WTC11 (cell line): ENCODE results near the gene SELPLG. TPM values are rescaled to one million over a fixed set of nuclear protein-coding genes. Genes with fewer than 3 reads are reported as not detected.

Experiments
- ATAC-seq: fragments of 200-7000 bp; cut with Tn5 transposase; 2 replicates; pipeline ENCODE4 v1.10.0; 2021; ENCODE audit warnings: mild to moderate bottlenecking, moderate library complexity
- CTCF ChIA-PET: fragments of 300-600 bp; sonication (Branson Sonifier 250); formaldehyde crosslinking; loops from one replicate; lab custom pipeline; 2021; ENCODE audit warnings: antibody characterized with exemption; lab: Charles Lee
- POLR2A ChIA-PET: fragments of 350-600 bp; sonication (Branson Sonifier 250); formaldehyde crosslinking; loops from one replicate; lab custom pipeline; 2021; ENCODE audit warnings: antibody characterized with exemption; lab: Charles Lee
- DNase-seq: peaks from one replicate; pipeline ENCODE4 v3.0.0; 2021; ENCODE audit warnings: low spot score
- H3K27ac Mint-ChIP-seq: 2 replicates; pipeline ENCODE4 v1.8.0; 2021; ENCODE audit warnings: mixed read lengths
- H3K27me3 Mint-ChIP-seq: 2 replicates; pipeline ENCODE4 v1.8.0; 2021; ENCODE audit warnings: low read depth, mild to moderate bottlenecking, moderate library complexity, mixed read lengths
- H3K36me3 Mint-ChIP-seq: 2 replicates; pipeline ENCODE4 v1.8.0; 2021; ENCODE audit warnings: mixed read lengths
- H3K4me1 Mint-ChIP-seq: 2 replicates; pipeline ENCODE4 v1.8.0; 2022; ENCODE audit warnings: mixed read lengths
- H3K4me3 Mint-ChIP-seq: 2 replicates; pipeline ENCODE4 v1.8.0; 2021; ENCODE audit warnings: mild to moderate bottlenecking, moderate library complexity, mixed read lengths
- H3K9me3 Mint-ChIP-seq: 2 replicates; pipeline ENCODE4 v1.8.0; 2021; ENCODE audit warnings: mixed read lengths
- EMX1 ChIP-seq: fragments of 250-450 bp; sonication (Bioruptor Pico); IDR thresholded peaks from 2 replicates; pipeline ENCODE4 v1.8.0; 2021; ENCODE audit warnings: mild to moderate bottlenecking
- ETV6 ChIP-seq: sonication (generic); formaldehyde crosslinking; IDR thresholded peaks from 2 replicates; pipeline ENCODE4 v1.8.1; 2022; ENCODE audit warnings: mild to moderate bottlenecking, missing genetic modification reagents
- IRF1 ChIP-seq: sonication (generic); formaldehyde crosslinking; IDR thresholded peaks from 2 replicates; pipeline ENCODE4 v1.8.0; 2023; ENCODE audit warnings: missing genetic modification reagents
- JAZF1 ChIP-seq: fragments of 250-450 bp; sonication (Bioruptor Pico); IDR thresholded peaks from 2 replicates; pipeline ENCODE4 v1.9.0; 2021; ENCODE audit warnings: moderate library complexity, mild to moderate bottlenecking, inconsistent platforms
- NFATC4 ChIP-seq: fragments of 250-450 bp; sonication (Bioruptor Pico); IDR thresholded peaks from 2 replicates; pipeline ENCODE4 v1.9.0; 2021; ENCODE audit warnings: mild to moderate bottlenecking
- STAT6 ChIP-seq: sonication (generic); formaldehyde crosslinking; conservative IDR thresholded peaks from 2 replicates; pipeline ENCODE4 v1.8.1; 2023; ENCODE audit warnings: mild to moderate bottlenecking, low read depth, missing genetic modification reagents, moderate library complexity
- TCF7 ChIP-seq: sonication (generic); formaldehyde crosslinking; IDR thresholded peaks from 2 replicates; pipeline ENCODE4 v1.8.0; 2022; ENCODE audit warnings: mild to moderate bottlenecking, low read depth, missing genetic modification reagents, moderate library complexity
- TEAD1 ChIP-seq: sonication (generic); formaldehyde crosslinking; IDR thresholded peaks from 2 replicates; pipeline ENCODE4 v1.8.0; 2022; ENCODE audit warnings: mild to moderate bottlenecking, missing genetic modification reagents
- TP53 ChIP-seq: sonication (generic); formaldehyde crosslinking; IDR thresholded peaks from 2 replicates; pipeline ENCODE4 v1.8.1; 2023; ENCODE audit warnings: mild to moderate bottlenecking, missing genetic modification reagents
- USF2 ChIP-seq: sonication (generic); formaldehyde crosslinking; IDR thresholded peaks from 2 replicates; pipeline ENCODE4 v1.8.1; 2023; ENCODE audit warnings: mild to moderate bottlenecking, missing genetic modification reagents, moderate library complexity
- ZNF232 ChIP-seq: sonication (generic); formaldehyde crosslinking; IDR thresholded peaks from 2 replicates; pipeline ENCODE4 v1.8.0; 2022; ENCODE audit warnings: mild to moderate bottlenecking, missing genetic modification reagents
- ZNF263 ChIP-seq: sonication (generic); formaldehyde crosslinking; IDR thresholded peaks from 2 replicates; pipeline ENCODE4 v1.8.1; 2022; ENCODE audit warnings: low read depth, mild to moderate bottlenecking, moderate library complexity, missing genetic modification reagents
- ZNF281 ChIP-seq: sonication (generic); formaldehyde crosslinking; IDR thresholded peaks from 2 replicates; pipeline ENCODE4 v1.8.0; 2023; ENCODE audit warnings: mild to moderate bottlenecking, missing genetic modification reagents
- ZNF416 ChIP-seq: fragments of 250-450 bp; sonication (Bioruptor Pico); IDR thresholded peaks from 2 replicates; pipeline ENCODE4 v1.9.0; 2021; ENCODE audit warnings: mild to moderate bottlenecking, inconsistent platforms
- ZNF423 ChIP-seq: fragments of 250-450 bp; sonication (Bioruptor Pico); IDR thresholded peaks from 2 replicates; pipeline ENCODE4 v2.1.2; 2022; ENCODE audit warnings: mild to moderate bottlenecking, moderate library complexity
- total RNA-seq: library from RNA; stranded (reverse); gene quantifications from 3 replicates; pipeline ENCODE4 v1.2.3, GENCODE V29; 2021
- TF ChIP-seq, protein P1 (sequence below): sonication (generic); formaldehyde crosslinking; IDR thresholded peaks from 2 replicates; pipeline ENCODE4 v1.8.0; 2022; ENCODE audit warnings: mild to moderate bottlenecking, missing genetic modification reagents
- TF ChIP-seq, protein P2 (sequence below): sonication (generic); formaldehyde crosslinking; IDR thresholded peaks from 2 replicates; pipeline ENCODE4 v1.8.1; 2022; ENCODE audit warnings: mild to moderate bottlenecking, moderate library complexity, missing genetic modification reagents

The SELPLG gene
- total RNA-seq, 1 experiment from 2014 or later, result 0.46 TPM

DNA sequence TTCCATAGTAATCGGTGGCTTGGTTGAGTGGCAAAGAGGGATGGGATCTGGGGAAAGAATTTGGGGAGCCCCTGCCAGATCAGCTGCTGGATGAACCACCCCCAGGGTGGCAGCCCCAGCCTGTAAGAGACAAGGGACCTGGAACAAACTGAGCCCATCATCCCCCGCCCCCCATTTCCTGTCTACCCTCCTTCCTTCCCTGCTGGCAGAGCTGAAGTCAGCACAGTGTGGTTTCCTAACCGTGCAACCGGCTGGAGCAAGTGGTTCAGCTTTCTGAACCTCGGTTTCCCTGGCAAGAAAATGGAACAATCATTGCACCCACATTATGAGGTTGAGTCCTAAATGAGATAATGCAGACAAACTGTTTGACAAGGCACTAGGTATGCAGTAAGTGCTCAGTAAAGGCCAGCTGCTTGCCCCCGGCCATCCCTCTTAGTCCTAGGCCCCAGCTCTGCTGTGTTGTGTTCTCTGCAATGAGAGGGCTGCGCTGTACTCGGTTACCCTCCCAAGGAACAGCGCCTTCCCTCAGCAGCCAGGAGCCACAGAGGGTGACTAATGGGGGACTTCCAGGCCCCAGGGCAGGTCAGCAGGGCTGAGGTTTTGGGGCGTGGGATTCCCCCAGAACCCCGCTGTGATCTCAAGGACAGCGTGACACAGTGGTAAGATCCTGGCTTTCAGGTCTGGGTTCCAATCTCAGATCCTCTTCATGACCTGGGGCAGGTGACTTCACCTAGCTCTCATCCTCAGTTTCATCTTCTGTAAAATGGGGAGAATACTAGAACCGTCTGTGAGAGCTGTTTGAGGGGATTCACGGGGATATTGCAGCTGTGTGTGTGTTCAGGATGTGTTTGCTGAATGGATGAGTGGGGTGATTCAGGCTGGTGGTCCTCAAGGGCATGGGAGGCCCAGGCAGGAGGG is 16.5 kb downstream of the SELPLG start (continued):
- TF ChIP-seq, protein P1, sequence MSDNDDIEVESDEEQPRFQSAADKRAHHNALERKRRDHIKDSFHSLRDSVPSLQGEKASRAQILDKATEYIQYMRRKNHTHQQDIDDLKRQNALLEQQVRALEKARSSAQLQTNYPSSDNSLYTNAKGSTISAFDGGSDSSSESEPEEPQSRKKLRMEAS (CRISPR knock-in tag), result no peak
- TF ChIP-seq TCF7 (CRISPR knock-in tag), result no peak

GRCh38 chr12:108616359-108616758 is 17.3 kb downstream of the SELPLG start:
- TF ChIP-seq ZNF416 (CRISPR knock-in tag) (no peak), EMX1 (no peak), ZNF232 (CRISPR knock-in tag) (no peak), ZNF281 (CRISPR knock-in tag) (no peak), NFATC4 (CRISPR knock-in tag) (no peak), JAZF1 (CRISPR knock-in tag) (no peak), USF2 (no peak), ETV6 (CRISPR knock-in tag) (no peak), ZNF263 (CRISPR knock-in tag) (no peak), ZNF423 (no peak), TEAD1 (CRISPR knock-in tag) (no peak)
- TF ChIP-seq, protein P2, sequence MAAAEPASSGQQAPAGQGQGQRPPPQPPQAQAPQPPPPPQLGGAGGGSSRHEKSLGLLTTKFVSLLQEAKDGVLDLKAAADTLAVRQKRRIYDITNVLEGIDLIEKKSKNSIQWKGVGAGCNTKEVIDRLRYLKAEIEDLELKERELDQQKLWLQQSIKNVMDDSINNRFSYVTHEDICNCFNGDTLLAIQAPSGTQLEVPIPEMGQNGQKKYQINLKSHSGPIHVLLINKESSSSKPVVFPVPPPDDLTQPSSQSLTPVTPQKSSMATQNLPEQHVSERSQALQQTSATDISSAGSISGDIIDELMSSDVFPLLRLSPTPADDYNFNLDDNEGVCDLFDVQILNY (CRISPR knock-in tag), result no peak
- TF ChIP-seq, all 79 proteins: peak for 0
- ATAC-seq, result no peak
- no peaks in the 10 kb centered on the region for H3K36me3 Mint-ChIP-seq
- no peak overlapping the region for H3K4me3 Mint-ChIP-seq
- H3K27me3 Mint-ChIP-seq, result peaks cover 2% of the 10 kb centered on the region; the same call in 1 of the 2 replicates
- peaks cover 13% of the 10 kb centered on the region for H3K9me3 Mint-ChIP-seq
- peaks cover 39% of the 10 kb centered on the region for H3K4me1 Mint-ChIP-seq
- ChIA-PET POLR2A (interaction anchor here (1.0 kb wide), 1 partner anchor 54 kb away, joined by 3 read pairs; the partner anchor contains the start of gene ISCU), CTCF (interaction anchor here (1.8 to 2.7 kb wide), 4 partner anchors 9 to 186 kb away, joined by 4 to 31 read pairs (median 8); no protein-coding TSS in a partner anchor)
- no peak overlapping the region for H3K27ac Mint-ChIP-seq
- DNase-seq, result no peak

DNA sequence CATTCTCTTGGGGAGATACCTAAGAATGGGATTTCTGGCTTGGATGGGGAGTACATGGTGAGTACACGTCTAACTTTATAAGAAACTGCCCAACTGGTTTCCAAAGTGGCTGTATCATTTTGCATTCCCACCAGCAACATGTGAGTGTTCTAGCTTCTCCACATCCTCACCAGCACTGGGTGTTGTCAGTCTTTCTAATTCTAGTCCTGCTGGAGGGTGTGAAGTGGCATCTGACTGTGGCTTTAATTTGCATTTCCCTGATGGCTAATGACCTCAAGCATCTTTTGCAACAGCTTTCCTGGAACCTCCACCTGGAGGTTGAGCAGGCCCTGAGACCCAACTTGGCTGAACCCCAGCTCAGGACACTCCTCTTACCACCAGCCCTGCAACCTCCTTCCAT is 17.8 kb downstream of the SELPLG start:
- no peak overlapping the region for H3K4me3 Mint-ChIP-seq
- H3K4me1 Mint-ChIP-seq, result peaks cover 39% of the 10 kb centered on the region
- peaks cover 13% of the 10 kb centered on the region for H3K9me3 Mint-ChIP-seq
- no peak for TF ChIP-seq TP53 (CRISPR knock-in tag)
- TF ChIP-seq STAT6 (CRISPR knock-in tag), result no peak
- TF ChIP-seq IRF1 (CRISPR knock-in tag), result no peak
- no peaks in the 10 kb centered on the region for H3K36me3 Mint-ChIP-seq
- ChIA-PET POLR2A (no interaction called here), CTCF (interaction anchor here (0.6 to 1.8 kb wide), 2 partner anchors 25 to 186 kb away, joined by 3 to 4 read pairs; no protein-coding TSS in a partner anchor)
- no peak overlapping the region for H3K27ac Mint-ChIP-seq
- ATAC-seq (no peak), DNase-seq (no peak)
- H3K27me3 Mint-ChIP-seq, result peaks cover 2% of the 10 kb centered on the region; the same call in 1 of the 2 replicates
